GM23338 (cell line): Measurements from ENCODE around the gene GIGYF2.

ENCODE experiments used
- CREB1 ChIP-seq: fragments of 250-450 bp; sonication (Bioruptor Pico); IDR thresholded peaks from 2 replicates; pipeline ENCODE4 v1.5.0; 2020; ENCODE audit warnings: low read depth, mild to moderate bottlenecking, moderate library complexity
- EZH2 ChIP-seq: fragments of 200-600 bp; sonication (generic); IDR thresholded peaks from one replicate; pipeline ENCODE4 v1.8.0; 2017; ENCODE audit warnings: antibody characterized with exemption, mild to moderate bottlenecking, low read depth; ENCODE audit not compliant: unreplicated experiment
- EZH2phosphoT487 ChIP-seq: fragments of 200-600 bp; sonication (generic); IDR thresholded peaks from one replicate; pipeline ENCODE4 v1.8.1; 2018; ENCODE audit warnings: antibody characterized with exemption; ENCODE audit not compliant: unreplicated experiment
- JUNB ChIP-seq: IDR thresholded peaks from one replicate; pipeline ENCODE4 v1.6.1; 2016; ENCODE audit warnings: antibody characterized with exemption; ENCODE audit not compliant: unreplicated experiment
- POLR2AphosphoS5 ChIP-seq: IDR thresholded peaks from 2 replicates; pipeline ENCODE4 v1.6.1; 2016; ENCODE audit warnings: antibody characterized with exemption, low read depth
- ZNF114 ChIP-seq: fragments of 250-450 bp; sonication (Bioruptor Pico); IDR thresholded peaks from 2 replicates; pipeline ENCODE4 v1.5.0; 2020; ENCODE audit warnings: mild to moderate bottlenecking, moderate library complexity
- ZNF331 ChIP-seq: fragments of 250-450 bp; sonication (Bioruptor Pico); IDR thresholded peaks from 2 replicates; pipeline ENCODE4 v1.5.0; 2020; ENCODE audit warnings: low read depth, mild to moderate bottlenecking, moderate library complexity
- TF ChIP-seq, protein P1 (sequence below), 2 experiments: fragments of 200-600 bp in 1 of 2; sonication (generic) in 1 of 2; conservative IDR thresholded peaks; 2 replicates each; pipeline versions ENCODE4 v1.5.1 to v1.6.1; 2016 to 2017; ENCODE audit warnings: antibody characterized with exemption in 2 of 2, low read depth in 2 of 2, mild to moderate bottlenecking in 2 of 2, moderate library complexity in 1 of 2
- TF ChIP-seq, protein P2 (sequence below): IDR thresholded peaks from one replicate; pipeline ENCODE4 v1.6.1; 2018; ENCODE audit warnings: antibody characterized with exemption; ENCODE audit not compliant: unreplicated experiment
- TF ChIP-seq, protein P3 (sequence below): IDR thresholded peaks from 2 replicates; pipeline ENCODE4 v1.6.1; 2016; ENCODE audit warnings: antibody characterized with exemption

DNA sequence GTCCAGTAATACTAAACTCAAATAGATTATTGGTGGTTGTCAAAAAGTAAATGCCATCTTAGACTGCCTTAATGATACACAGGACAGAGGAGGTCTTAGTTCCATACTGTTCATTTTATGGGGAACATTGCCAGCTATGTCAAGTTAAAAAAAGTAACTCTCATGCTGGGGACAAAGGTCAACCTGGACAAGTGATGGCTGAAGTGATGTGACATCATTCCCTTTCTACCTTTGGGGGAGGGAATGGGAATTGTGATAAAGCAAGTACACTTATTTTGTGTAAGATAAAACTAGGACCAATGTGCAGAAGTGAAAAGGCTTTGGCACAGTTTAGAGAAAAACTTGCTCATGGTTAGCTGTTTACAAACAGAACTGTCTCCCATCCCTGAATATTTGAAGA is 148.9 kb downstream of the GIGYF2 start:
- TF ChIP-seq, protein P1, sequence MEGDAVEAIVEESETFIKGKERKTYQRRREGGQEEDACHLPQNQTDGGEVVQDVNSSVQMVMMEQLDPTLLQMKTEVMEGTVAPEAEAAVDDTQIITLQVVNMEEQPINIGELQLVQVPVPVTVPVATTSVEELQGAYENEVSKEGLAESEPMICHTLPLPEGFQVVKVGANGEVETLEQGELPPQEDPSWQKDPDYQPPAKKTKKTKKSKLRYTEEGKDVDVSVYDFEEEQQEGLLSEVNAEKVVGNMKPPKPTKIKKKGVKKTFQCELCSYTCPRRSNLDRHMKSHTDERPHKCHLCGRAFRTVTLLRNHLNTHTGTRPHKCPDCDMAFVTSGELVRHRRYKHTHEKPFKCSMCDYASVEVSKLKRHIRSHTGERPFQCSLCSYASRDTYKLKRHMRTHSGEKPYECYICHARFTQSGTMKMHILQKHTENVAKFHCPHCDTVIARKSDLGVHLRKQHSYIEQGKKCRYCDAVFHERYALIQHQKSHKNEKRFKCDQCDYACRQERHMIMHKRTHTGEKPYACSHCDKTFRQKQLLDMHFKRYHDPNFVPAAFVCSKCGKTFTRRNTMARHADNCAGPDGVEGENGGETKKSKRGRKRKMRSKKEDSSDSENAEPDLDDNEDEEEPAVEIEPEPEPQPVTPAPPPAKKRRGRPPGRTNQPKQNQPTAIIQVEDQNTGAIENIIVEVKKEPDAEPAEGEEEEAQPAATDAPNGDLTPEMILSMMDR (conservative IDR thresholded peaks at IDR 0.05; ENCODE audit: low read depth in 2 of 2), result no peak
- TF ChIP-seq JUNB (no peak), EZH2phosphoT487 (no peak), EZH2 (no peak), POLR2AphosphoS5 (no peak), ZNF331 (CRISPR knock-in tag) (no peak), ZNF114 (CRISPR knock-in tag) (no peak), CREB1 (CRISPR knock-in tag) (no peak)
- TF ChIP-seq, protein P2, sequence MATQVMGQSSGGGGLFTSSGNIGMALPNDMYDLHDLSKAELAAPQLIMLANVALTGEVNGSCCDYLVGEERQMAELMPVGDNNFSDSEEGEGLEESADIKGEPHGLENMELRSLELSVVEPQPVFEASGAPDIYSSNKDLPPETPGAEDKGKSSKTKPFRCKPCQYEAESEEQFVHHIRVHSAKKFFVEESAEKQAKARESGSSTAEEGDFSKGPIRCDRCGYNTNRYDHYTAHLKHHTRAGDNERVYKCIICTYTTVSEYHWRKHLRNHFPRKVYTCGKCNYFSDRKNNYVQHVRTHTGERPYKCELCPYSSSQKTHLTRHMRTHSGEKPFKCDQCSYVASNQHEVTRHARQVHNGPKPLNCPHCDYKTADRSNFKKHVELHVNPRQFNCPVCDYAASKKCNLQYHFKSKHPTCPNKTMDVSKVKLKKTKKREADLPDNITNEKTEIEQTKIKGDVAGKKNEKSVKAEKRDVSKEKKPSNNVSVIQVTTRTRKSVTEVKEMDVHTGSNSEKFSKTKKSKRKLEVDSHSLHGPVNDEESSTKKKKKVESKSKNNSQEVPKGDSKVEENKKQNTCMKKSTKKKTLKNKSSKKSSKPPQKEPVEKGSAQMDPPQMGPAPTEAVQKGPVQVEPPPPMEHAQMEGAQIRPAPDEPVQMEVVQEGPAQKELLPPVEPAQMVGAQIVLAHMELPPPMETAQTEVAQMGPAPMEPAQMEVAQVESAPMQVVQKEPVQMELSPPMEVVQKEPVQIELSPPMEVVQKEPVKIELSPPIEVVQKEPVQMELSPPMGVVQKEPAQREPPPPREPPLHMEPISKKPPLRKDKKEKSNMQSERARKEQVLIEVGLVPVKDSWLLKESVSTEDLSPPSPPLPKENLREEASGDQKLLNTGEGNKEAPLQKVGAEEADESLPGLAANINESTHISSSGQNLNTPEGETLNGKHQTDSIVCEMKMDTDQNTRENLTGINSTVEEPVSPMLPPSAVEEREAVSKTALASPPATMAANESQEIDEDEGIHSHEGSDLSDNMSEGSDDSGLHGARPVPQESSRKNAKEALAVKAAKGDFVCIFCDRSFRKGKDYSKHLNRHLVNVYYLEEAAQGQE, result no peak
- TF ChIP-seq, protein P3, sequence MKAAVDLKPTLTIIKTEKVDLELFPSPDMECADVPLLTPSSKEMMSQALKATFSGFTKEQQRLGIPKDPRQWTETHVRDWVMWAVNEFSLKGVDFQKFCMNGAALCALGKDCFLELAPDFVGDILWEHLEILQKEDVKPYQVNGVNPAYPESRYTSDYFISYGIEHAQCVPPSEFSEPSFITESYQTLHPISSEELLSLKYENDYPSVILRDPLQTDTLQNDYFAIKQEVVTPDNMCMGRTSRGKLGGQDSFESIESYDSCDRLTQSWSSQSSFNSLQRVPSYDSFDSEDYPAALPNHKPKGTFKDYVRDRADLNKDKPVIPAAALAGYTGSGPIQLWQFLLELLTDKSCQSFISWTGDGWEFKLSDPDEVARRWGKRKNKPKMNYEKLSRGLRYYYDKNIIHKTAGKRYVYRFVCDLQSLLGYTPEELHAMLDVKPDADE, result no peak
